H1 (cell line): ENCODE results near the gene ST6GALNAC2. TPM values are rescaled to one million over a fixed set of nuclear protein-coding genes. Genes with fewer than 3 reads are reported as not detected.

Experiments used
- ASH2L ChIP-seq: fragments of 200-600, 300-600 bp; sonication (generic); IDR thresholded peaks from one replicate; pipeline ENCODE4 v1.7.1; 2017; ENCODE audit warnings: low read length
- CBX8 ChIP-seq: fragments of 300-800, 300-1000 bp; sonication (generic); IDR thresholded peaks from 2 replicates; pipeline ENCODE4 v1.7.1; 2016; ENCODE audit warnings: low read depth, low read length, borderline replicate concordance
- EZH2 ChIP-seq: fragments of 200-600 bp; sonication (generic); IDR thresholded peaks from 2 replicates; pipeline ENCODE4 v1.7.1; 2012; ENCODE audit warnings: low read depth, mild to moderate bottlenecking, moderate library complexity, low read length, inconsistent platforms; ENCODE audit not compliant: severe bottlenecking
- GABPA ChIP-seq: IDR thresholded peaks from 2 replicates; pipeline ENCODE4 v1.6.1; 2011; ENCODE audit warnings: mild to moderate bottlenecking, low read length, moderate library complexity, borderline replicate concordance; ENCODE audit not compliant: insufficient read depth
- polyA plus RNA-seq, 7 experiments: library from polyadenylated mRNA; depleted of rRNA in 3 of 7; stranded (reverse) in 5 of 7; unstranded in 2 of 7; fragments of >200 nt in 5 of 7; fragments of 200-250 nt in 2 of 7; gene quantifications; 1 replicate in 5 of 7; 2 replicates in 1 of 7; 4 replicates in 1 of 7; pipeline versions ENCODE4 v1.2.1 to v1.2.3, GENCODE V29; 2011 to 2013; ENCODE audit warnings: missing spikeins in 2 of 7, mixed read lengths in 2 of 7
- total RNA-seq: library from RNA; stranded (reverse); fragmentation: NEBNext Ultra II Directional; extraction: Animal tissue kit (Norgen Biotek cat#: 25700); gene quantifications from 2 replicates; pipeline ENCODE4 v1.2.1, GENCODE V29; 2021

ST6GALNAC2 gene
- total and polyA plus RNA-seq, 2 of the 8 experiments (the other 6 are each of a cell fraction or from before 2014, with no cell fraction given): 0.09 TPM; not detected in 1

- TF ChIP-seq CBX8 (no peak), EZH2 (peak; percentile 96), GABPA (no peak), ASH2L (peak; percentile 80)
Measured at GRCh38 chr17:76585033-76585648, 519 bp downstream of the ST6GALNAC2 start (continued).
